GM12878 (cell line): ENCODE measurements around the gene ABCD3. TPM values are rescaled to one million over a fixed set of nuclear protein-coding genes. Genes with fewer than 3 reads are reported as not detected.

Source experiments
- ATAC-seq: fragments of 200-7000 bp; cut with Tn5 transposase; 3 replicates; pipeline ENCODE4 v1.9.1; 2020; ENCODE audit warnings: mild to moderate bottlenecking, moderate library complexity
- BruUV-seq: library from RNA; stranded (reverse); fragments of 400-500 nt; replicated peaks from 2 replicates; lab custom pipeline; 2021; lab: Mats Ljungman, UMichigan
- CTCF ChIA-PET: fragments of 300-600 bp; sonication (Branson Sonifier 250); formaldehyde crosslinking; extraction: SDS; loops from one replicate; lab custom pipeline; 2021; ENCODE audit warnings: inconsistent platforms; lab: Yijun Ruan, JAX
- POLR2A ChIA-PET: fragments of 350-600 bp; formaldehyde crosslinking; extraction: SDS; loops from one replicate; lab custom pipeline; 2021; ENCODE audit warnings: inconsistent platforms; lab: Charles Lee
- RAD21 ChIA-PET: fragments of 300-600 bp; sonication (Branson Sonifier 250); formaldehyde crosslinking; loops from one replicate; lab custom pipeline; 2023; ENCODE audit warnings: antibody characterized with exemption; ENCODE audit not compliant: unreplicated experiment; lab: Charles Lee
- SMC1A ChIA-PET: fragments of 300-600 bp; sonication (Branson Sonifier 250); formaldehyde crosslinking; loops from one replicate; lab custom pipeline; 2023; ENCODE audit not compliant: unreplicated experiment, uncharacterized antibody; lab: Charles Lee
- DNase-seq: peaks from one replicate; pipeline ENCODE4 v3.0.0-alpha.2; 2011; ENCODE audit warnings: low read depth, low spot score
- FAIRE-seq: peaks from 3 replicates; lab custom pipeline; 2011; peaks lifted over from hg19 to GRCh38; lab: Jason Lieb, UNC
- H2AFZ ChIP-seq: 2 replicates; pipeline ENCODE4 v1.6.0; 2011; ENCODE audit warnings: low read depth, low read length, control low read depth; ENCODE audit not compliant: control insufficient read depth
- H3K27ac ChIP-seq: 2 replicates; pipeline ENCODE4 v1.5.1; 2011; ENCODE audit warnings: control low read depth; ENCODE audit not compliant: control insufficient read depth, insufficient read depth
- H3K27me3 ChIP-seq, 2 experiments: replicated peaks in 1 of 2; 2 replicates each; pipeline versions ENCODE4 v1.6.0 to v1.6.1; 2011; ENCODE audit warnings: low read length in 1 of 2; ENCODE audit not compliant: control insufficient read depth in 2 of 2, insufficient read depth in 2 of 2
- H3K36me3 ChIP-seq, 2 experiments: 2 replicates each; pipeline ENCODE4 v1.5.1; 2011; ENCODE audit warnings: low read length in 1 of 2; ENCODE audit not compliant: control insufficient read depth in 2 of 2, insufficient read depth in 2 of 2
- H3K4me1 ChIP-seq: 2 replicates; pipeline ENCODE4 v1.6.1; 2011; ENCODE audit warnings: mild to moderate bottlenecking, low read length, moderate library complexity, mixed read lengths; ENCODE audit not compliant: control insufficient read depth, insufficient read depth
- H3K4me2 ChIP-seq: 2 replicates; pipeline ENCODE4 v1.6.0; 2011; ENCODE audit warnings: control low read depth; ENCODE audit not compliant: control insufficient read depth, insufficient read depth
- H3K4me3 ChIP-seq: fragments of 200-600 bp; sonication (generic); 2 replicates; pipeline ENCODE4 v1.5.1; 2016
- H3K79me2 ChIP-seq: 2 replicates; pipeline ENCODE4 v1.6.0; 2011; ENCODE audit warnings: low read length; ENCODE audit not compliant: control insufficient read depth, insufficient read depth
- H3K9ac ChIP-seq: 2 replicates; pipeline ENCODE4 v1.8.0; 2011; ENCODE audit warnings: low read length, control low read depth, mixed read lengths; ENCODE audit not compliant: control insufficient read depth, insufficient read depth
- H3K9me3 ChIP-seq: replicated peaks from 3 replicates; pipeline ENCODE4 v1.5.1; 2011; ENCODE audit warnings: mild to moderate bottlenecking, low read length; ENCODE audit not compliant: control insufficient read depth, insufficient read depth
- H4K20me1 ChIP-seq: 2 replicates; pipeline ENCODE4 v1.6.0; 2011; ENCODE audit not compliant: control insufficient read depth, insufficient read depth
- BRCA1 ChIP-seq: IDR thresholded peaks from 2 replicates; pipeline ENCODE4 v1.6.1; 2011; ENCODE audit warnings: low read depth, low read length, improper control_type of control experiment
- DPF2 ChIP-seq: fragments of 450-650 bp; IDR thresholded peaks from 2 replicates; pipeline ENCODE4 v1.6.1; 2017; ENCODE audit warnings: mild to moderate bottlenecking
- EGR1 ChIP-seq, 2 experiments: IDR thresholded peaks; 1 replicate in 1 of 2; 2 replicates in 1 of 2; pipeline ENCODE4 v1.6.1; 2011 to 2012; ENCODE audit warnings: low read depth in 2 of 2, low read length in 2 of 2, borderline replicate concordance in 1 of 2, mild to moderate bottlenecking in 1 of 2, moderate library complexity in 1 of 2
- JUND ChIP-seq: IDR thresholded peaks from 2 replicates; pipeline ENCODE4 v1.6.1; 2012; ENCODE audit warnings: low read depth, mild to moderate bottlenecking, low read length, improper control_type of control experiment, moderate library complexity
- LARP7 ChIP-seq: fragments of 450-650 bp; IDR thresholded peaks from 2 replicates; pipeline ENCODE4 v1.6.1; 2017; ENCODE audit warnings: mild to moderate bottlenecking
- MXI1 ChIP-seq: fragments of 150-350 bp; IDR thresholded peaks from 2 replicates; pipeline ENCODE4 v1.6.1; 2011; ENCODE audit warnings: low read depth, mild to moderate bottlenecking, inconsistent platforms, low read length, improper control_type of control experiment
- MYB ChIP-seq: fragments of 150-350 bp; IDR thresholded peaks from 2 replicates; pipeline ENCODE4 v1.6.1; 2014; ENCODE audit warnings: mild to moderate bottlenecking, low read depth, low read length, borderline replicate concordance
- PAX5 ChIP-seq: IDR thresholded peaks from 2 replicates; pipeline ENCODE4 v1.6.1; 2011; ENCODE audit warnings: low read depth, low read length, borderline replicate concordance
- POLR2AphosphoS5 ChIP-seq: IDR thresholded peaks from 2 replicates; pipeline ENCODE4 v1.6.1; 2011; ENCODE audit warnings: mild to moderate bottlenecking, low read length, inconsistent platforms
- RAD21 ChIP-seq: IDR thresholded peaks from 2 replicates; pipeline ENCODE4 v1.6.1; 2011; ENCODE audit warnings: mild to moderate bottlenecking, low read depth, low read length, moderate library complexity; ENCODE audit not compliant: insufficient read depth
- SP1 ChIP-seq: IDR thresholded peaks from one replicate; pipeline ENCODE4 v1.6.1; 2011; ENCODE audit warnings: low read depth, low read length
- WGBS: methylation state at CpG from one replicate; pipeline ENCODE4 v1.1.6; 2016; ENCODE audit warnings: low lambda C conversion rate; ENCODE audit not compliant: insufficient replicate concordance, insufficient coverage; ENCODE audit errors: missing lambda C conversion rate; 5-methylcytosine and 5-hydroxymethylcytosine counted together
- in situ Hi-C: fragments of 300-500 bp; cut with MboI; formaldehyde crosslinking; loops from 9 replicates; pipeline ENCODE4 v1.14.3; 2018; ENCODE audit warnings: mixed read lengths
- intact Hi-C: fragments of 100-400 bp; cut with micrococcal nuclease; formaldehyde crosslinking; loops from one replicate; pipeline ENCODE4 v1.14.2; 2022; ENCODE audit not compliant: unreplicated experiment
- polyA plus RNA-seq, 11 experiments: library from polyadenylated mRNA; depleted of rRNA in 4 of 11; unstranded in 6 of 11; stranded (reverse) in 5 of 11; fragments of >200 nt; fragmentation: Nextera tagmentation in 4 of 11; fragmentation: Illumina TruSeq in 1 of 11; extraction: Ambion mirVana in 4 of 11; extraction: Trizol in 1 of 11; gene quantifications; 1 replicate in 1 of 11; 2 replicates in 10 of 11; pipeline versions ENCODE4 v1.2.1 to v1.2.3, GENCODE V29; 2011 to 2016; ENCODE audit warnings: inconsistent platforms in 2 of 11, missing spikeins in 2 of 11, low read depth in 1 of 11
- total RNA-seq, 4 experiments: library from RNA; depleted of rRNA in 3 of 4; stranded (reverse); fragments of >200 nt in 3 of 4; fragmentation: Illumina TruSeq in 1 of 4; extraction: Trizol in 1 of 4; gene quantifications; 2 replicates each; pipeline versions ENCODE4 v1.2.1 to v1.2.3, GENCODE V29; 2013 to 2021
- TF ChIP-seq, protein P1 (sequence below): fragments of 150-350 bp; IDR thresholded peaks from 2 replicates; pipeline ENCODE4 v1.6.1; 2014; ENCODE audit warnings: mild to moderate bottlenecking, low read depth, low read length

Gene ABCD3
- total and polyA plus RNA-seq, 10 of the 15 experiments (the other 5 are each of a cell fraction or from before 2014, with no cell fraction given) = 15.1 to 40.2 (median 24.1) TPM

DNA sequence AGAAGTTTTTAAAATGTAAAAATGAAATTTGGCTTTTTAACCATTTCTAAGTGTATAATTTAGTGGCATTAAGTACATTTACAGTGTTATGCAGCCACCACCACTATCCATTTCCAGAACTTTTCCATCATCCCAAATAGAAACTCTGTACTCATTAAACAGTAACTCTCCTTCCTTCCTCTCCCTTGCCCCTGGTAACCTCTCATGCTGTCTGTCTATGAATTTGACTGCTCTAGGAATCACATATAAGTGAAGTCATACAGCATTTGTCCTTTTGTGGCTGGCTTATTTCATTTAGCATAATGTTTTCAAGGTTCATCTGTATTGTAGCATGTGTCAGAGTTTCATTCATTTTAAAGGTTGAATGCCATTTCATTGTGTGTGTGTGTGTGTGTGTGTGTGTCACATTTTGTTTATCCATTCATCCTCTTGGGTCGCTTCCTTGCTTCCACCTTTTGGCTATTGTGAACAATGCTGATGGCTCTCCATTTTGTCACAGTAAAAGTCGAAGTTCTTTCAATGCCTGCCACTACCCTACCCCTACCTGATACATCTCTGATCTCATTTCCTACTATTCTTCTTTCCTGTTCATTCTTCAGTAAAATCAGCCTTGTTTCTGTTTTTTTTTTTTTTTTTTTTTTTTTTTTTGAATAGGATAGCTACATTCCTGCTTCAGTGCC is 78.0 kb downstream of the ABCD3 start:
- intact Hi-C loops (no loop called here), in situ Hi-C loops (no loop called here)
- no peaks in the 10 kb centered on the region for H3K9me3 ChIP-seq
- DNase-seq (no peak), ATAC-seq (no peak), FAIRE-seq (no peak)
- H3K9ac ChIP-seq = no peak overlapping the region
- ChIA-PET SMC1A (no interaction called here), RAD21 (interaction anchor here (0.6 to 1.4 kb wide), 3 partner anchors 247 to 317 kb away, joined by 3 to 4 read pairs (median 3); no protein-coding TSS in a partner anchor), CTCF (interaction anchor here (1.4 kb wide), 1 partner anchor 309 kb away, joined by 3 read pairs; no protein-coding TSS in a partner anchor), POLR2A (no interaction called here)
- H3K4me3 ChIP-seq = no peak overlapping the region
- H3K79me2 ChIP-seq = no peaks in the 10 kb centered on the region
- H3K4me1 ChIP-seq = no peaks in the 10 kb centered on the region
- TF ChIP-seq BRCA1 (no peak), MXI1 (no peak), RAD21 (no peak), DPF2 (no peak), MYB (no peak), LARP7 (no peak), JUND (no peak), POLR2AphosphoS5 (no peak), EGR1 (IDR thresholded peaks at IDR 0.05; ENCODE audit: borderline replicate concordance in 1 of 2, low read depth in 2 of 2, low read length in 2 of 2) (no peak), PAX5 (no peak), SP1 (no peak)
- TF ChIP-seq, protein P1, sequence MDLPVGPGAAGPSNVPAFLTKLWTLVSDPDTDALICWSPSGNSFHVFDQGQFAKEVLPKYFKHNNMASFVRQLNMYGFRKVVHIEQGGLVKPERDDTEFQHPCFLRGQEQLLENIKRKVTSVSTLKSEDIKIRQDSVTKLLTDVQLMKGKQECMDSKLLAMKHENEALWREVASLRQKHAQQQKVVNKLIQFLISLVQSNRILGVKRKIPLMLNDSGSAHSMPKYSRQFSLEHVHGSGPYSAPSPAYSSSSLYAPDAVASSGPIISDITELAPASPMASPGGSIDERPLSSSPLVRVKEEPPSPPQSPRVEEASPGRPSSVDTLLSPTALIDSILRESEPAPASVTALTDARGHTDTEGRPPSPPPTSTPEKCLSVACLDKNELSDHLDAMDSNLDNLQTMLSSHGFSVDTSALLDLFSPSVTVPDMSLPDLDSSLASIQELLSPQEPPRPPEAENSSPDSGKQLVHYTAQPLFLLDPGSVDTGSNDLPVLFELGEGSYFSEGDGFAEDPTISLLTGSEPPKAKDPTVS = no peak
- H3K27ac ChIP-seq = no peak overlapping the region
- no peaks in the 10 kb centered on the region for H4K20me1 ChIP-seq
- no peak overlapping the region for H2AFZ ChIP-seq
- 100% methylated on average over 2 of the region's 2 CpGs for WGBS
- H3K36me3 ChIP-seq = peaks cover 0 to 7% of the 10 kb centered on the region in 2 experiments; a peak in 1 of 4 replicates
- no TSS peak for BruUV-seq
- no peak overlapping the region for H3K4me2 ChIP-seq
- no peaks in the 10 kb centered on the region for H3K27me3 ChIP-seq
